HepG2 (cell line): ENCODE data around the gene SUPT6H. TPM values are rescaled to one million over a fixed set of nuclear protein-coding genes. Genes with fewer than 3 reads are reported as not detected.

Experiments
- HNF1B ChIP-seq: sonication (generic); formaldehyde crosslinking; IDR thresholded peaks from 2 replicates; pipeline ENCODE4 v1.5.1; 2020; ENCODE audit warnings: mild to moderate bottlenecking, moderate library complexity, missing genetic modification reagents
- PAWR ChIP-seq: sonication (generic); formaldehyde crosslinking; IDR thresholded peaks from 2 replicates; pipeline ENCODE4 v1.4.0; 2020; ENCODE audit warnings: missing genetic modification reagents, mild to moderate bottlenecking, borderline replicate concordance
- PHF5A ChIP-seq: IDR thresholded peaks from one replicate; pipeline ENCODE4 v1.6.1; 2018; ENCODE audit warnings: low read depth, missing genetic modification reagents; ENCODE audit not compliant: unreplicated experiment
- PREB ChIP-seq: sonication (generic); formaldehyde crosslinking; IDR thresholded peaks from 2 replicates; pipeline ENCODE4 v1.4.0; 2020; ENCODE audit warnings: missing genetic modification reagents
- RBFOX2 ChIP-seq: fragments of 200-400 bp; formaldehyde crosslinking; IDR thresholded peaks from 2 replicates; pipeline ENCODE4 v1.6.1; 2017; ENCODE audit warnings: low read depth, mild to moderate bottlenecking, low read length
- TIGD3 ChIP-seq: sonication (generic); formaldehyde crosslinking; IDR thresholded peaks from 2 replicates; pipeline ENCODE4 v1.5.1; 2020; ENCODE audit warnings: mild to moderate bottlenecking, missing genetic modification reagents, borderline replicate concordance
- UBTF ChIP-seq: sonication (generic); formaldehyde crosslinking; IDR thresholded peaks from 2 replicates; pipeline ENCODE4 v1.4.0; 2020; ENCODE audit warnings: mild to moderate bottlenecking, missing genetic modification reagents
- ZHX1 ChIP-seq: sonication (generic); formaldehyde crosslinking; IDR thresholded peaks from 2 replicates; pipeline ENCODE4 v1.8.1; 2022; ENCODE audit warnings: low read depth, mild to moderate bottlenecking, missing genetic modification reagents
- polyA plus RNA-seq, 8 experiments: library from polyadenylated mRNA; depleted of rRNA in 3 of 8; stranded (reverse) in 7 of 8; unstranded in 1 of 8; fragments of >200 nt; fragmentation: Illumina TruSeq in 4 of 8; extraction: Trizol in 4 of 8; gene quantifications; 2 replicates each; pipeline versions ENCODE4 v1.2.1 to v1.2.3, GENCODE V29; 2011 to 2016; ENCODE audit warnings: low read depth in 4 of 8, missing spikeins in 1 of 8, mixed read lengths in 1 of 8; ENCODE audit not compliant: insufficient read depth in 1 of 8
- total RNA-seq, 5 experiments: library from RNA; depleted of rRNA; stranded (reverse); fragments of >200 nt; fragmentation: Illumina TruSeq; extraction: Trizol; gene quantifications; 2 replicates each; pipeline ENCODE4 v1.2.3, GENCODE V29; 2016; ENCODE audit warnings: low read depth in 1 of 5

SUPT6H gene
- total and polyA plus RNA-seq, 2 of the 13 experiments (the other 11 are each of a cell fraction or from before 2014, with no cell fraction given): 32.7 to 39.9 TPM

- no peak for TF ChIP-seq PREB
- peak; percentile 23; the same call in 1 of the 2 replicates for TF ChIP-seq UBTF (CRISPR knock-in tag)
- TF ChIP-seq PAWR (CRISPR knock-in tag): no peak
- 0 out of 2 replicates have a peak, but pooled peaks have one; percentile 4 for TF ChIP-seq HNF1B (CRISPR knock-in tag)
- no peak for TF ChIP-seq TIGD3 (CRISPR knock-in tag)
- no peak for TF ChIP-seq ZHX1 (CRISPR knock-in tag)
- peak; percentile 7; the same call in 1 of the 2 replicates for TF ChIP-seq RBFOX2
- TF ChIP-seq PHF5A (CRISPR knock-in tag): peak; percentile 12
These were observed 58.4 kb downstream of the SUPT6H start (continued) for GRCh38 chr17:28720247-28720996.
